Stimulated activated CD8-positive, alpha-beta memory T cell treated with anti-CD3 and anti-CD28 coated beads, Interleukin-2, amount 100 ng/mL, for 1 hour (primary cell): ENCODE measurements around the gene KRT222.

Experiments used
- DNase-seq, 2 donors: peaks; one replicate each; pipeline ENCODE4 v3.0.0-alpha.2; 2020; ENCODE audit warnings: low read depth in 2 of 2

Gene KRT222

GRCh38 chr17:40615068-40615840, 49.7 kb downstream of the KRT222 start:
- no peak for DNase-seq

- no peak for DNase-seq
Measured at GRCh38 chr17:40614431-40615067, 50.4 kb downstream of the KRT222 start.

GRCh38 chr17:40613467-40614154, 51.4 kb downstream of the KRT222 start:
- DNase-seq = no peak

GRCh38 chr17:40612599-40613244, 52.3 kb downstream of the KRT222 start:
- DNase-seq = no peak

GRCh38 chr17:40611840-40612474, 53.0 kb downstream of the KRT222 start:
- no peak for DNase-seq

GRCh38 chr17:40610359-40610758, 54.6 kb downstream of the KRT222 start:
- no peak for DNase-seq

- DNase-seq = no peak
Measured at GRCh38 chr17:40608061-40608581, 56.9 kb downstream of the KRT222 start.

GRCh38 chr17:40607641-40608040, 57.3 kb downstream of the KRT222 start:
- no peak for DNase-seq

GRCh38 chr17:40606548-40607353, 58.2 kb downstream of the KRT222 start:
- DNase-seq = no peak

GRCh38 chr17:40605306-40605705, 59.7 kb downstream of the KRT222 start:
- no peak for DNase-seq
